K562 (cell line): ENCODE measurements around the gene TMEM139. TPM values are rescaled to one million over a fixed set of nuclear protein-coding genes. Genes with fewer than 3 reads are reported as not detected.
A peak's percentile ranks its signal among the peaks of the same experiment; 100 is the strongest.

Experiments used
- BCOR ChIP-seq: fragments of 450-650 bp; IDR thresholded peaks from 2 replicates; pipeline ENCODE4 v1.6.1; 2016
- CCAR2 ChIP-seq: fragments of 200-400 bp; formaldehyde crosslinking; IDR thresholded peaks from 2 replicates; pipeline ENCODE4 v1.6.1; 2017; ENCODE audit warnings: mild to moderate bottlenecking, low read depth, low read length
- CREB1 ChIP-seq, 2 experiments: sonication (generic) in 1 of 2; formaldehyde crosslinking in 1 of 2; IDR thresholded peaks; 2 replicates each; pipeline versions ENCODE4 v1.6.1 to v1.8.0; 2012 to 2022; ENCODE audit warnings: inconsistent platforms in 1 of 2, mild to moderate bottlenecking in 1 of 2, missing genetic modification reagents in 1 of 2, moderate library complexity in 1 of 2
- GABPB1 ChIP-seq: sonication (generic); formaldehyde crosslinking; IDR thresholded peaks from 2 replicates; pipeline ENCODE4 v1.8.0; 2022; ENCODE audit warnings: mild to moderate bottlenecking, missing genetic modification reagents
- KAT2B ChIP-seq: IDR thresholded peaks from one replicate; pipeline ENCODE4 v1.6.1; 2012; ENCODE audit warnings: low read depth, mild to moderate bottlenecking, control low read depth, inconsistent platforms, low read length, moderate library complexity
- NBN ChIP-seq: fragments of 450-650 bp; IDR thresholded peaks from 2 replicates; pipeline ENCODE4 v1.6.1; 2016; ENCODE audit warnings: low read depth, mild to moderate bottlenecking
- NONO ChIP-seq, 2 experiments: fragments of 200-400 bp in 1 of 2; fragments of 450-650 bp in 1 of 2; formaldehyde crosslinking in 1 of 2; IDR thresholded peaks; 2 replicates each; pipeline ENCODE4 v1.6.1; 2017; ENCODE audit warnings: low read depth in 2 of 2, mild to moderate bottlenecking in 2 of 2, moderate library complexity in 2 of 2, low read length in 1 of 2
- NR3C1 ChIP-seq: sonication (generic); formaldehyde crosslinking; IDR thresholded peaks from 2 replicates; pipeline ENCODE4 v1.8.1; 2022; ENCODE audit warnings: missing genetic modification reagents
- NR4A1 ChIP-seq, 2 experiments: fragments of 250-450 bp in 1 of 2; fragments of 450-650 bp in 1 of 2; sonication (Bioruptor Pico) in 1 of 2; IDR thresholded peaks; 2 replicates each; pipeline versions ENCODE4 v1.4.0 to v1.6.1; 2016 to 2020; ENCODE audit warnings: mild to moderate bottlenecking in 2 of 2, missing compliant biosample characterization in 1 of 2, missing genetic modification characterization in 1 of 2, moderate library complexity in 1 of 2
- TAL1 ChIP-seq: fragments of 450-650 bp; IDR thresholded peaks from 2 replicates; pipeline ENCODE4 v1.6.1; 2016; ENCODE audit warnings: mild to moderate bottlenecking
- TRIM28 ChIP-seq: fragments of 450-650 bp; IDR thresholded peaks from 2 replicates; pipeline ENCODE4 v1.6.1; 2017
- XRCC5 ChIP-seq: fragments of 200-400 bp; formaldehyde crosslinking; IDR thresholded peaks from 2 replicates; pipeline ENCODE4 v1.6.1; 2017; ENCODE audit warnings: low read depth, mild to moderate bottlenecking, low read length
- YY1 ChIP-seq, 3 experiments: IDR thresholded peaks; 2 replicates each; pipeline ENCODE4 v1.6.1; 2011; ENCODE audit warnings: low read length in 2 of 3, mild to moderate bottlenecking in 2 of 3, moderate library complexity in 2 of 3, borderline replicate concordance in 1 of 3, control low read depth in 1 of 3, low read depth in 1 of 3; ENCODE audit not compliant: insufficient read depth in 3 of 3, insufficient replicate concordance in 2 of 3, control insufficient read depth in 1 of 3, insufficient read length in 1 of 3; ENCODE audit errors: extremely low read depth in 1 of 3
- ZNF143 ChIP-seq: sonication (generic); formaldehyde crosslinking; IDR thresholded peaks from 2 replicates; pipeline ENCODE4 v1.9.0; 2022; ENCODE audit warnings: mild to moderate bottlenecking, missing genetic modification reagents
- polyA plus RNA-seq, 8 experiments: library from polyadenylated mRNA; depleted of rRNA in 4 of 8; stranded (reverse) in 5 of 8; unstranded in 3 of 8; fragments of >200 nt; fragmentation: Nextera tagmentation in 2 of 8; fragmentation: Illumina TruSeq in 1 of 8; extraction: Ambion mirVana in 2 of 8; extraction: Trizol in 1 of 8; gene quantifications; 2 replicates each; pipeline versions ENCODE4 v1.2.1 to v1.2.3, GENCODE V29; 2011 to 2014; ENCODE audit warnings: inconsistent platforms in 1 of 8, missing spikeins in 1 of 8
- total RNA-seq, 7 experiments: library from RNA; depleted of rRNA in 6 of 7; stranded (reverse); fragments of >200 nt in 6 of 7; fragmentation: Illumina TruSeq in 2 of 7; extraction: Trizol in 2 of 7; gene quantifications; 2 replicates each; pipeline versions ENCODE4 v1.2.1 to v1.2.3, GENCODE V29; 2011 to 2021; ENCODE audit warnings: low replicate concordance in 1 of 7
- TF ChIP-seq, protein P1 (sequence below), 2 experiments: fragments of 450-650 bp; formaldehyde crosslinking in 1 of 2; IDR thresholded peaks; 2 replicates each; pipeline versions ENCODE4 v1.4.0 to v1.6.1; 2014 to 2020; ENCODE audit warnings: mild to moderate bottlenecking in 2 of 2, borderline replicate concordance in 1 of 2, low read depth in 1 of 2
- TF ChIP-seq, protein P2 (sequence below), 3 experiments: fragments of 200-800 bp in 1 of 3; sonication (Bioruptor generic) in 1 of 3; sonication (generic) in 1 of 3; formaldehyde crosslinking in 1 of 3; IDR thresholded peaks; 2 replicates each; pipeline versions ENCODE4 v1.6.1 to v1.8.0; 2016 to 2022; ENCODE audit warnings: mild to moderate bottlenecking in 2 of 3, missing compliant biosample characterization in 2 of 3, missing genetic modification characterization in 2 of 3, missing genetic modification reagents in 1 of 3

The TMEM139 gene
- total and polyA plus RNA-seq, 9 of the 15 experiments (the other 6 are each of a cell fraction or from before 2014, with no cell fraction given) = 0.27 to 1.8 (median 0.79) TPM

DNA sequence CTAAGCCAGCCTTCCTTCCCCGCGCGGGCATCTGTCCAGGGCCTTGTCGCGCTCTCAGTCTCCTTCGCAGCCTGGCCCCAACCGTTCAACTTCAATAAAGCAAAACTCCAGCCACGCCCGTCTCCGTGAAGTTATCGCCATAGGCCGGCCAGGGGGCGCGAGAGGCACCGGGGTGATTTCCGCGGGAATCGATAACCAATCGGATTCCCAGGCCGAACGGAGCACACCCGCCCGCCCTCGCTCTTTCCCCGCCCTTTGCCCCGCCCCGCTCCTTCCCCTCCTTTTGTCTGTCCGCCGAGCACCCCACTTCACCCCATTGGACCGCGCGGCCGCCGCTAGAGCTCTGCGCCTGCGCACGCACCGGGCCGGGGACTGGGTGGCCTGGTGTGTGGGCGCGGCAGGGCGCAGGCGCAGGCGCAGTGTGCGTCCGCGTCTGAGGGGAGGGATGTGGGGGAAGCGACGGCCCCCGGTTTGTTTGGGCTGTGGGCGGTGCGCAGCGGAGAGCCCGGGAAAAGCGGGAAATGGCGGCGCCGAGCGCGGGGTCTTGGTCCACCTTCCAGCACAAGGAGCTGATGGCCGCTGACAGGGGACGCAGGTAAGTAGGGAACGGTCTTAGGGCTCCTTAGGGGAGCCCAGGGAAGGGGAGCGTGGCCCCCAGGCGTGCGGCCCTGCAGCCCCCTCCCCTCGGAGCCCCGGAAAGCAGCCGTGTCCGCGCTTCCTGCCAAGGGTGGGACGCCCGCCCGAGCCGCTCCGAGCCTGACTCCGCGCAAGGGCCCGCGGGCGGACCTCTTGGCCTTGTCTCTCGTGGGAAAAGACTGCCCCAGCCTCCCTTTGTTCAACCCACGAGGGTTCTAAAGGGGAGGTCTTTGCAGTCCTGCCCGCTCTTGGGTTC is 3.4 kb downstream of the TMEM139 start, which contains the start of gene CASP2 (continued):
- TF ChIP-seq, protein P1, sequence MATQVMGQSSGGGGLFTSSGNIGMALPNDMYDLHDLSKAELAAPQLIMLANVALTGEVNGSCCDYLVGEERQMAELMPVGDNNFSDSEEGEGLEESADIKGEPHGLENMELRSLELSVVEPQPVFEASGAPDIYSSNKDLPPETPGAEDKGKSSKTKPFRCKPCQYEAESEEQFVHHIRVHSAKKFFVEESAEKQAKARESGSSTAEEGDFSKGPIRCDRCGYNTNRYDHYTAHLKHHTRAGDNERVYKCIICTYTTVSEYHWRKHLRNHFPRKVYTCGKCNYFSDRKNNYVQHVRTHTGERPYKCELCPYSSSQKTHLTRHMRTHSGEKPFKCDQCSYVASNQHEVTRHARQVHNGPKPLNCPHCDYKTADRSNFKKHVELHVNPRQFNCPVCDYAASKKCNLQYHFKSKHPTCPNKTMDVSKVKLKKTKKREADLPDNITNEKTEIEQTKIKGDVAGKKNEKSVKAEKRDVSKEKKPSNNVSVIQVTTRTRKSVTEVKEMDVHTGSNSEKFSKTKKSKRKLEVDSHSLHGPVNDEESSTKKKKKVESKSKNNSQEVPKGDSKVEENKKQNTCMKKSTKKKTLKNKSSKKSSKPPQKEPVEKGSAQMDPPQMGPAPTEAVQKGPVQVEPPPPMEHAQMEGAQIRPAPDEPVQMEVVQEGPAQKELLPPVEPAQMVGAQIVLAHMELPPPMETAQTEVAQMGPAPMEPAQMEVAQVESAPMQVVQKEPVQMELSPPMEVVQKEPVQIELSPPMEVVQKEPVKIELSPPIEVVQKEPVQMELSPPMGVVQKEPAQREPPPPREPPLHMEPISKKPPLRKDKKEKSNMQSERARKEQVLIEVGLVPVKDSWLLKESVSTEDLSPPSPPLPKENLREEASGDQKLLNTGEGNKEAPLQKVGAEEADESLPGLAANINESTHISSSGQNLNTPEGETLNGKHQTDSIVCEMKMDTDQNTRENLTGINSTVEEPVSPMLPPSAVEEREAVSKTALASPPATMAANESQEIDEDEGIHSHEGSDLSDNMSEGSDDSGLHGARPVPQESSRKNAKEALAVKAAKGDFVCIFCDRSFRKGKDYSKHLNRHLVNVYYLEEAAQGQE (IDR thresholded peaks at IDR 0.05; ENCODE audit: borderline replicate concordance) = no peak
- TF ChIP-seq, protein P1 (CRISPR knock-in tag; IDR thresholded peaks at IDR 0.05; ENCODE audit: low read depth) = peak; percentile 86
- TF ChIP-seq CREB1 (IDR thresholded peaks at IDR 0.05) (peak; percentile 40), CREB1 (CRISPR knock-in tag; IDR thresholded peaks at IDR 0.05) (peak; percentile 40), CCAR2 (no peak), BCOR (peak; percentile 50), KAT2B (peak; percentile 59), TRIM28 (peak; percentile 12; the same call in 1 of the 2 replicates), NONO (IDR thresholded peaks at IDR 0.05; ENCODE audit: low read depth in 2 of 2, low read length in 1 of 2) (peak; percentile 64 to 65; a peak in 2 of 4 replicates), NR3C1 (CRISPR knock-in tag) (peak; percentile 72; the same call in 1 of the 2 replicates), YY1 (IDR thresholded peaks at IDR 0.05; ENCODE audit: borderline replicate concordance in 1 of 3, control insufficient read depth in 1 of 3, extremely low read depth in 1 of 3, insufficient read depth in 3 of 3, insufficient read length in 1 of 3, insufficient replicate concordance in 2 of 3, low read depth in 1 of 3, low read length in 2 of 3) (peak; percentile 79 to 97 (median 92)), ZNF143 (CRISPR knock-in tag) (no peak), NR4A1 (CRISPR knock-in tag; IDR thresholded peaks at IDR 0.05) (peak; percentile 60), NR4A1 (tag; IDR thresholded peaks at IDR 0.05) (0 out of 2 replicates have a peak, but pooled peaks have one; percentile 59), XRCC5 (peak; percentile 8; the same call in 1 of the 2 replicates), GABPB1 (CRISPR knock-in tag) (peak; percentile 78), TAL1 (no peak), NBN (peak; percentile 73)
- TF ChIP-seq, protein P2, sequence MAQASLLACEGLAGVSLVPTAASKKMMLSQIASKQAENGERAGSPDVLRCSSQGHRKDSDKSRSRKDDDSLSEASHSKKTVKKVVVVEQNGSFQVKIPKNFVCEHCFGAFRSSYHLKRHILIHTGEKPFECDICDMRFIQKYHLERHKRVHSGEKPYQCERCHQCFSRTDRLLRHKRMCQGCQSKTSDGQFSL (CRISPR knock-in tag; IDR thresholded peaks at IDR 0.05) = peak; percentile 80
- TF ChIP-seq, protein P2 (tag; IDR thresholded peaks at IDR 0.05) = no peak
